ENCODE data around the gene TMEM135.

DNA sequence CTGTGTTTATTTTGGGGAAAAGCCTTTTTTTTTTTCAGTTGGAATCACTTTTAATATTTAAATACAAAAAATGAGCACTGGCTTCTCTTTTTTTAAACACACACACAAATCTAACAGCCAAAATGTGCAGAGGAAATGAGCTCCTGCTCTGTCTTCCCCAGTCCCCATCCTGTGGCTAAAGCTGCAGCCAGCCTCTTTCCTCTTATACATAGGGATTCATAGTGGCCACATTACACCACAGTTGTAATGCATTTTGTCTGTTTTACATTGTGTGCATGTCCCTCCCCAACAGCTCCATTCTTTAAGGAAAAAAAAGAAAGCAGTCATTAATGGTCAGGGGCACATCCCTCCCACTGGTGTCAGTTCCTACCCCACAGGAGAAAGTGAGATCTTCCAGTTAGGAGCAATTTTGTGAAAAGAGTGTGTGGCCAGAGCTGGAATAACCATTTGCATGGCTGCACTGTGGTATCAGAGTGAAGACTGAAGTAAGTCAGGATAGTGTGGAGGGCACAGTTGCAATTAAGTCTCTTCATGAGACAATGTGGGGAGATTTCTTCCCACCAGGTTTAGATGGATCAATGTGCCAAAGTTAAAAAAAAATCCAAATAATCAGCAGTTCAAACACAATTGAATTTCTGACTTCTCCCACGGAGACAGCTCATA lies 220.6 kb downstream of the TMEM135 start:
- TF ChIP-seq CTCF (conservative IDR thresholded peaks at IDR 0.05; ENCODE audit: low read depth, low read length) = no peak
- TF ChIP-seq EZH2 (IDR thresholded peaks at IDR 0.05; ENCODE audit: low read length, unreplicated experiment) = no peak

All from PC-3 (cell line).